ENCODE data around the gene RBM47.

- TF ChIP-seq CTCF (IDR thresholded peaks at IDR 0.05 in 2 of 3, conservative IDR thresholded peaks at IDR 0.05 in 1 of 3; ENCODE audit: control insufficient read depth in 2 of 3, extremely low read depth in 1 of 3, insufficient read depth in 1 of 3, low read depth in 3 of 3, low read length in 3 of 3) (no peak), TAF1 (IDR thresholded peaks at IDR 0.05; ENCODE audit: borderline replicate concordance, low read depth, low read length) (no peak), ZBTB4 (CRISPR knock-in tag; IDR thresholded peaks at IDR 0.05) (no peak), SIN3A (IDR thresholded peaks at IDR 0.05; ENCODE audit: low read depth, low read length) (no peak), KDM1A (IDR thresholded peaks at IDR 0.05; ENCODE audit: borderline replicate concordance) (no peak)
- TF ChIP-seq, protein P1, sequence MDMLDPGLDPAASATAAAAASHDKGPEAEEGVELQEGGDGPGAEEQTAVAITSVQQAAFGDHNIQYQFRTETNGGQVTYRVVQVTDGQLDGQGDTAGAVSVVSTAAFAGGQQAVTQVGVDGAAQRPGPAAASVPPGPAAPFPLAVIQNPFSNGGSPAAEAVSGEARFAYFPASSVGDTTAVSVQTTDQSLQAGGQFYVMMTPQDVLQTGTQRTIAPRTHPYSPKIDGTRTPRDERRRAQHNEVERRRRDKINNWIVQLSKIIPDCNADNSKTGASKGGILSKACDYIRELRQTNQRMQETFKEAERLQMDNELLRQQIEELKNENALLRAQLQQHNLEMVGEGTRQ (IDR thresholded peaks at IDR 0.05; ENCODE audit: borderline replicate concordance, low read depth, low read length) = no peak
- TF ChIP-seq, protein P2, sequence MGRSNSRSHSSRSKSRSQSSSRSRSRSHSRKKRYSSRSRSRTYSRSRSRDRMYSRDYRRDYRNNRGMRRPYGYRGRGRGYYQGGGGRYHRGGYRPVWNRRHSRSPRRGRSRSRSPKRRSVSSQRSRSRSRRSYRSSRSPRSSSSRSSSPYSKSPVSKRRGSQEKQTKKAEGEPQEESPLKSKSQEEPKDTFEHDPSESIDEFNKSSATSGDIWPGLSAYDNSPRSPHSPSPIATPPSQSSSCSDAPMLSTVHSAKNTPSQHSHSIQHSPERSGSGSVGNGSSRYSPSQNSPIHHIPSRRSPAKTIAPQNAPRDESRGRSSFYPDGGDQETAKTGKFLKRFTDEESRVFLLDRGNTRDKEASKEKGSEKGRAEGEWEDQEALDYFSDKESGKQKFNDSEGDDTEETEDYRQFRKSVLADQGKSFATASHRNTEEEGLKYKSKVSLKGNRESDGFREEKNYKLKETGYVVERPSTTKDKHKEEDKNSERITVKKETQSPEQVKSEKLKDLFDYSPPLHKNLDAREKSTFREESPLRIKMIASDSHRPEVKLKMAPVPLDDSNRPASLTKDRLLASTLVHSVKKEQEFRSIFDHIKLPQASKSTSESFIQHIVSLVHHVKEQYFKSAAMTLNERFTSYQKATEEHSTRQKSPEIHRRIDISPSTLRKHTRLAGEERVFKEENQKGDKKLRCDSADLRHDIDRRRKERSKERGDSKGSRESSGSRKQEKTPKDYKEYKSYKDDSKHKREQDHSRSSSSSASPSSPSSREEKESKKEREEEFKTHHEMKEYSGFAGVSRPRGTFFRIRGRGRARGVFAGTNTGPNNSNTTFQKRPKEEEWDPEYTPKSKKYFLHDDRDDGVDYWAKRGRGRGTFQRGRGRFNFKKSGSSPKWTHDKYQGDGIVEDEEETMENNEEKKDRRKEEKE (IDR thresholded peaks at IDR 0.05) = no peak
Observed at GRCh38 chr4:40601641-40602040, 28.0 kb downstream of the RBM47 start.

Measured in GM12878 (cell line).